ENCODE data around the gene NKAIN2.
"Not testable (repeated sequence)": the region's sequence is repeated elsewhere in the genome, so short reads cannot be mapped to it uniquely, and the experiment has no call there.

The NKAIN2 gene

GRCh38 chr6:124297507-124297906, 493.8 kb downstream of the NKAIN2 start:
- no peak overlapping the region for H3K4me3 ChIP-seq (ENCODE audit: low read depth, low read length)
- no peak for TF ChIP-seq CTCF (IDR thresholded peaks at IDR 0.05; ENCODE audit: low read depth, low read length, missing control alignments)
- DNase-seq (ENCODE audit: low read depth): no peak

- no peak for TF ChIP-seq CTCF (IDR thresholded peaks at IDR 0.05; ENCODE audit: low read depth, low read length, missing control alignments)
- H3K4me3 ChIP-seq (ENCODE audit: low read depth, low read length): no peak overlapping the region
- no peak for DNase-seq (ENCODE audit: low read depth)
These were observed 495.1 kb downstream of the NKAIN2 start for GRCh38 chr6:124298730-124299129.

GRCh38 chr6:124300907-124301306, 497.2 kb downstream of the NKAIN2 start:
- not testable (repeated sequence) for DNase-seq (ENCODE audit: low read depth); H3K4me3 ChIP-seq (ENCODE audit: low read depth, low read length)

- TF ChIP-seq CTCF (IDR thresholded peaks at IDR 0.05; ENCODE audit: low read depth, low read length, missing control alignments): no peak
- no peak overlapping the region for H3K4me3 ChIP-seq (ENCODE audit: low read depth, low read length)
- DNase-seq (ENCODE audit: low read depth): no peak
These were observed 500.3 kb downstream of the NKAIN2 start for GRCh38 chr6:124303971-124304370.

- DNase-seq (ENCODE audit: low read depth): no peak
- TF ChIP-seq CTCF (IDR thresholded peaks at IDR 0.05; ENCODE audit: low read depth, low read length, missing control alignments): no peak
- H3K4me3 ChIP-seq (ENCODE audit: low read depth, low read length): no peak overlapping the region
These were observed 506.5 kb downstream of the NKAIN2 start for GRCh38 chr6:124310139-124310538.

- DNase-seq (ENCODE audit: low read depth): no peak
- TF ChIP-seq CTCF (IDR thresholded peaks at IDR 0.05; ENCODE audit: low read depth, low read length, missing control alignments): no peak
- no peak overlapping the region for H3K4me3 ChIP-seq (ENCODE audit: low read depth, low read length)
These were observed 515.7 kb downstream of the NKAIN2 start for GRCh38 chr6:124319410-124319809.

GRCh38 chr6:124324237-124324636, 520.6 kb downstream of the NKAIN2 start:
- no peak overlapping the region for H3K4me3 ChIP-seq (ENCODE audit: low read depth, low read length)
- DNase-seq (ENCODE audit: low read depth): no peak
- no peak for TF ChIP-seq CTCF (IDR thresholded peaks at IDR 0.05; ENCODE audit: low read depth, low read length, missing control alignments)

- DNase-seq (ENCODE audit: low read depth): no peak
- no peak for TF ChIP-seq CTCF (IDR thresholded peaks at IDR 0.05; ENCODE audit: low read depth, low read length, missing control alignments)
- H3K4me3 ChIP-seq (ENCODE audit: low read depth, low read length): no peak overlapping the region
These were observed 526.5 kb downstream of the NKAIN2 start for GRCh38 chr6:124330197-124330596.
